ENCODE data around the gene TRIM69. TPM values are rescaled to one million over a fixed set of nuclear protein-coding genes. Genes with fewer than 3 reads are reported as not detected.
"Not testable (repeated sequence)": the region's sequence is repeated elsewhere in the genome, so short reads cannot be mapped to it uniquely, and the experiment has no call there.

TRIM69 gene
- polyA plus RNA-seq, 3 donors = 23.1 to 29.9 (median 24.1) TPM

DNA sequence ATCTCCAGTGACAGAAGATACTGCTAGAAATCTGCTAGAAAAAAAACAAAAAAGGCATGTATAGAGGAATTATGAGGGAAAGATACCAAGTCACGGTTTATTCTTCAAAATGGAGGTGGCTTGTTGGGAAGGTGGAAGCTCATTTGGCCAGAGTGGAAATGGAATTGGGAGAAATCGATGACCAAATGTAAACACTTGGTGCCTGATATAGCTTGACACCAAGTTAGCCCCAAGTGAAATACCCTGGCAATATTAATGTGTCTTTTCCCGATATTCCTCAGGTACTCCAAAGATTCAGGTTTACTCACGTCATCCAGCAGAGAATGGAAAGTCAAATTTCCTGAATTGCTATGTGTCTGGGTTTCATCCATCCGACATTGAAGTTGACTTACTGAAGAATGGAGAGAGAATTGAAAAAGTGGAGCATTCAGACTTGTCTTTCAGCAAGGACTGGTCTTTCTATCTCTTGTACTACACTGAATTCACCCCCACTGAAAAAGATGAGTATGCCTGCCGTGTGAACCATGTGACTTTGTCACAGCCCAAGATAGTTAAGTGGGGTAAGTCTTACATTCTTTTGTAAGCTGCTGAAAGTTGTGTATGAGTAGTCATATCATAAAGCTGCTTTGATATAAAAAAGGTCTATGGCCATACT is 21.1 kb upstream of the TRIM69 start:
- no peak for DNase-seq (ENCODE audit: low read depth in 3 of 3, low spot score in 2 of 3)

GRCh38 chr15:44715797-44716334 is 20.5 kb upstream of the TRIM69 start:
- DNase-seq (ENCODE audit: low read depth in 3 of 3, low spot score in 2 of 3) = no peak

DNA sequence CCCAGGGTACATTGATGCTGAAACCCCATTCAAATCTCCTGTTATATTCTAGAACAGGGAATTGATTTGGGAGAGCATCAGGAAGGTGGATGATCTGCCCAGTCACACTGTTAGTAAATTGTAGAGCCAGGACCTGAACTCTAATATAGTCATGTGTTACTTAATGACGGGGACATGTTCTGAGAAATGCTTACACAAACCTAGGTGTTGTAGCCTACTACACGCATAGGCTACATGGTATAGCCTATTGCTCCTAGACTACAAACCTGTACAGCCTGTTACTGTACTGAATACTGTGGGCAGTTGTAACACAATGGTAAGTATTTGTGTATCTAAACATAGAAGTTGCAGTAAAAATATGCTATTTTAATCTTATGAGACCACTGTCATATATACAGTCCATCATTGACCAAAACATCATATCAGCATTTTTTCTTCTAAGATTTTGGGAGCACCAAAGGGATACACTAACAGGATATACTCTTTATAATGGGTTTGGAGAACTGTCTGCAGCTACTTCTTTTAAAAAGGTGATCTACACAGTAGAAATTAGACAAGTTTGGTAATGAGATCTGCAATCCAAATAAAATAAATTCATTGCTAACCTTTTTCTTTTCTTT is 19.2 kb upstream of the TRIM69 start:
- no peak for DNase-seq (ENCODE audit: low read depth in 3 of 3, low spot score in 2 of 3)

GRCh38 chr15:44718180-44718926 is 18.0 kb upstream of the TRIM69 start:
- no peak for DNase-seq (ENCODE audit: low read depth in 3 of 3, low spot score in 2 of 3)

- DNase-seq (ENCODE audit: low read depth in 3 of 3, low spot score in 2 of 3) = no peak
Measured at GRCh38 chr15:44718927-44719292, 17.4 kb upstream of the TRIM69 start.

- DNase-seq (ENCODE audit: low read depth in 3 of 3, low spot score in 2 of 3) = no peak
Measured at GRCh38 chr15:44719293-44719999, 16.9 kb upstream of the TRIM69 start.

DNA sequence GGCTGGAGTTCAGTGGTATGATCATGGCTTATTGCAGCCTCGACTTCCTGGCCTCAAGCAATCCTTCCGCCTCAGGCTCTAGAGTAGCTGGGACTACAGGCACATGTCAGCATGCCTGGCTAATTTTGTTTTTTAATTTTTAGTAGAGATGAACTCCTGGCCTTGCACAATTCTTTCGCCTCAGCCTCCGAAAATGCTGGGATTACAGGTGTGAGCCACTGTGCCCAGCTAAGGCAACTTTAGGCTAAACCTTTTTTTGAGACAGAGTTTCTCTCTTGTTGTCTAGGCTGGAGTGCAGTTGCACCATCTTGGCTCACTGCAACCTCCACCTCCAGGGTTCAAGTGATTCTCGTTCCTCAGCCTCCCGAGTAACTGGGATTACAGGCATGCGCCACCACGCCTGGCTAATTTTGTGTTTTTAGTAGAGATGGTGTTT is 16.3 kb upstream of the TRIM69 start:
- not testable (repeated sequence) for DNase-seq (ENCODE audit: low read depth in 3 of 3, low spot score in 2 of 3)

DNA sequence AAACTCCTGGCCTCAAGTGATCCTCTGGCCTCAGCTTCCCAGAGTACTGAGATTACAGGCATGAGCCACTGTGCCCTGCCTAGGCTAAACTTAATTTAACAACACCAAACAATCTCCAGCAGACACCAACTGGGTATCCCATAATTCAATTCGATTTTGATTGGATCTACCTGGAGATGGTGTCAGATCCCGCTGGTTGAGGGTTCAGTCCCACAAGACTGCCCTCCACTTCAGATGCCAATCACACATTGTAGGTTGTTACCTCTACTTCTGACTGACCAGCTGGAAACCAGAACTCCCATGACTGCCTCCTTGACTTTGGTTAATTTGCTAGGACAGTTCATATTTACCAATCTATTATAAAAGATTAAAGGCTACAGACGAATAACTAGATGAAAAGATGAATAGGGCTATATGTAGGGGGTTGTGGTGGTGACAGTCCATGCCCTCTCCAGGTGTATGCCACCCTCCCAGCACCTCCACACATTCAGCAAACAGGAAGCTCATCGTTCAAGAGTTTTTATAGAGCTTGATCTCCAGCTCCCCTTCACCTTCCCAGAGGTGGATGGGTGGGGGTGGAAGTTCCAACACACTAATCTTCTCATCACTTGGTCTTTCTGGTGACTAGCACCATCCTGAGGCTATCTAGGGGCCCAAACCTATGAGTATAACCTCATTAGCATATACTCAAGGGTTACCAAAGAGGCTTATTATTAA is 15.7 kb upstream of the TRIM69 start:
- no peak for DNase-seq (ENCODE audit: low read depth in 3 of 3, low spot score in 2 of 3)

DNA sequence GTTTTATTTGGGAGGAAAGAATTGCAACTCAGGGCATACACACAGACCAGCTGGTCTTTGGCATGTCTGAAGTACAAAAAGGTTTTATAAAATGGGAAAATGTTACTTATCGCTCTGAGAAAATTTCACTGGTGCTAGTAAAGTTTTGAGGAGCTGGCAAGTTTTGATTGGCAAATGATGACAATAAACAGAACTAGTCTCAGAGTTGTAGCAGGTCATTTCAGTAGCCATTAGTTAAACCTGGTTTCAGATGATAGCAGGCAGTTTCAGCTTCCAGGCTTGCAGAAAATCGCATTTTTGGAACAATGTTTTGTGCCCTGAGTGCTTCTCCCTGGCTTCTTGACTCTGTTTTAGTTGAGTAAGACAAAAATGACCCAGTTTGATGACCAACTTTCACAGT is 14.3 kb upstream of the TRIM69 start:
- DNase-seq (ENCODE audit: low read depth in 3 of 3, low spot score in 2 of 3) = no peak

- no peak for DNase-seq (ENCODE audit: low read depth in 3 of 3, low spot score in 2 of 3)
Measured at GRCh38 chr15:44726136-44726535, 10.2 kb upstream of the TRIM69 start.

GRCh38 chr15:44726568-44727484 is 9.5 kb upstream of the TRIM69 start:
- DNase-seq (ENCODE audit: low read depth in 3 of 3, low spot score in 2 of 3) = no peak

- DNase-seq (ENCODE audit: low read depth in 3 of 3, low spot score in 2 of 3) = no peak
Measured at GRCh38 chr15:44727485-44728231, 8.7 kb upstream of the TRIM69 start.

GRCh38 chr15:44728232-44728575 is 8.1 kb upstream of the TRIM69 start:
- DNase-seq (ENCODE audit: low read depth in 3 of 3, low spot score in 2 of 3) = not testable (repeated sequence)

GRCh38 chr15:44728576-44729407 is 7.5 kb upstream of the TRIM69 start:
- peak; percentile 97 to 98 (median 97) for DNase-seq (ENCODE audit: low read depth in 3 of 3, low spot score in 2 of 3)

DNA sequence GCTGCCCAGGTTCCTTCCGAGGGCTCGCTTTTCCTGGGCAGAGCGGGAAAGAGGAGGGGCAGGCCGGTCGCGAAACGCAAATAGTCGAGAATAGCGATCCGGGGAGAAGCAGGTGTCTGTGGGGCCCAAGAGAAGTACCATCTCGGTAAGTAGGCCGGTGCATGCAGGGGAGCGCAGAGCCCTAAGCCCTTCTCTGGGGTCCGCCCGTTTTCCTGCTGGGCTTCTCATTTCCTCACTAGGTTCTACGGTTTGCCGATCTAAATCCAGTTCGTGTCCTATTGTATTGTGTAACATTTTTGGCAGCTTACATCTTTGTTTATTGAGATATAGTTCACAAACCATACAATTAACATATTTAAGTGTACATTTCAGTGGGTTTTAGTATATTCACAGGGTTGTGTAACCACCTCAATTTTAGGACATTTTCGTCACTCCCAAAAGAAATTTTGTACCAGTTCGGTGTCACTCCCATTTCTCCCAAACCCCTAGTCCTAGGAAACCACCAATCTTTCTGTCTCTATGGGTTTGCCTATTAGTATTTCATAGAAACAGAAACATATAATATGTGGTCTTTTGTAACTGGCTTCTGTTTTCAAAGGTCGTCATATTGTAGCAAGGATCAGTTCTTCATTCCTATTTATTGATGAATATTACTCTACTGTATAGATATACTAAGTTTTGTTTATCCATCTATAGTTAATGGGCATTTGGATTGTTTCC is 6.8 kb upstream of the TRIM69 start:
- DNase-seq (ENCODE audit: low read depth in 3 of 3, low spot score in 2 of 3) = no peak

DNA sequence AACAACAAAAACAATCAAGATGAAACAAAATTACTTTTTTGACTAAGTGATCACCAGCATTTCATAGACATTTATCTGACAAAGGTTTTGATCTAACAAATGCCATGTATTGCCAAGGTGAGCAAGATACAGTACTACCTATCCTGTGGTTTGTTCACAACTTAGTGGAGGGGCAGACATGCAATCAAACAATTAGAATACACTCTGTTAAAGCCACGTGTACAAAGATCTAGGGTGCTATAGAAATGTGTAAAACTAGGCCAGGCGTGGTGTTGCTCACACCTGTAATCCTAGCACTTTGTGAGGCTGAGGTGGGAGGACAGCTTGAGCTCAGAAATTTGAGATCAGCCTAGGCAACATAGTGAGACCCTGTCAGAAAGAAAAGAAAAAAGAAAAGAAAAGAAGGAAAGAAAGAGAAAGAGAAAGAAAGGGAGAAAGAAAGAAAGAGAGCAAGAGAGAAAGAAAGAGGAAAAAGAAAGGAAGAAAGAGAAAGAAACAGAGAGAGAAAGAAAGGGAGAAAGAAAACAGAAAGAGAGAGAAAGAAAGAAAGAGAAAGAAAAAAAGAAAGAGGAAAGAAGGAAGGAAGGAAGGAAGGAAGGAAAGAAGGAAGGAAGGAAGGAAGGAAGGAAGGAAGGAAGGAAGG is 1.4 kb upstream of the TRIM69 start:
- no peak for DNase-seq (ENCODE audit: low read depth in 3 of 3, low spot score in 2 of 3)

Measured in right renal cortex interstitium (tissue), 3 donors.